Natural killer cell (primary cell): ENCODE results near the gene ATF7. TPM values are rescaled to one million over a fixed set of nuclear protein-coding genes. Genes with fewer than 3 reads are reported as not detected.
A peak's percentile ranks its signal among the peaks of the same experiment; 100 is the strongest.
"Not testable (repeated sequence)": the region's sequence is repeated elsewhere in the genome, so short reads cannot be mapped to it uniquely, and the experiment has no call there.

Experiments used
- ATAC-seq, 3 donors: fragments of 150-1000 bp in 2 of 3; fragments of 200-7000 bp in 1 of 3; cut with Tn5 transposase; 1 replicate in 1 of 3; 2 replicates in 2 of 3; pipeline ENCODE4 v1.10.0; 2021; ENCODE audit warnings: mild to moderate bottlenecking in 2 of 3, moderate library complexity in 2 of 3
- DNase-seq, 2 donors: peaks; one replicate each; pipeline versions ENCODE4 v3.0.0 to v3.0.0-alpha.2; 2013 to 2021; ENCODE audit warnings: mixed read lengths in 1 of 2
- H3K27ac ChIP-seq: one replicate; pipeline ENCODE4 v1.5.1; 2013; ENCODE audit warnings: mild to moderate bottlenecking, low read length
- H3K27me3 ChIP-seq: one replicate; pipeline ENCODE4 v1.6.1; 2013; ENCODE audit warnings: low read length; ENCODE audit not compliant: control insufficient read depth, insufficient read depth
- H3K36me3 ChIP-seq: one replicate; pipeline ENCODE4 v1.6.1; 2013; ENCODE audit warnings: low read length; ENCODE audit not compliant: control insufficient read depth, insufficient read depth
- H3K4me1 ChIP-seq: one replicate; pipeline ENCODE4 v1.6.1; 2013; ENCODE audit warnings: low read length; ENCODE audit not compliant: control insufficient read depth, insufficient read depth
- H3K4me3 ChIP-seq: one replicate; pipeline ENCODE4 v1.5.1; 2013; ENCODE audit warnings: low read length
- H3K9me3 ChIP-seq: one replicate; pipeline ENCODE4 v1.6.1; 2013; ENCODE audit warnings: low read length; ENCODE audit not compliant: control insufficient read depth, insufficient read depth
- H3K27ac Mint-ChIP-seq, 2 donors: one replicate each; pipeline ENCODE4 v1.8.0; 2022; ENCODE audit warnings: mild to moderate bottlenecking in 2 of 2, mixed read lengths in 2 of 2, moderate library complexity in 1 of 2
- H3K27me3 Mint-ChIP-seq, 2 donors: one replicate each; pipeline ENCODE4 v1.8.0; 2022; ENCODE audit warnings: low read depth in 2 of 2, mixed read lengths in 2 of 2
- H3K36me3 Mint-ChIP-seq: one replicate; pipeline ENCODE4 v1.8.0; 2022; ENCODE audit warnings: mixed read lengths
- H3K4me1 Mint-ChIP-seq, 2 donors: one replicate each; pipeline ENCODE4 v1.8.0; 2022; ENCODE audit warnings: mixed read lengths in 2 of 2
- H3K4me3 Mint-ChIP-seq: one replicate; pipeline ENCODE4 v1.8.0; 2022; ENCODE audit warnings: mild to moderate bottlenecking, moderate library complexity, mixed read lengths
- H3K9me3 Mint-ChIP-seq, 2 donors: one replicate each; pipeline ENCODE4 v1.8.0; 2022; ENCODE audit warnings: mixed read lengths in 2 of 2
- whole genome bisulfite sequencing: methylation state at CpG from one replicate; pipeline ENCODE4 v1.1.7; 2013; ENCODE audit warnings: missing lambda C conversion rate; ENCODE audit not compliant: insufficient coverage; 5-methylcytosine and 5-hydroxymethylcytosine counted together
- intact Hi-C: fragments of 100-400 bp; cut with micrococcal nuclease; formaldehyde crosslinking; loops from one replicate; pipeline ENCODE4 v1.14.2; 2022
- total RNA-seq, 4 donors: library from RNA; stranded (reverse); fragments of 120-200 nt in 1 of 4; gene quantifications; one replicate each; pipeline versions ENCODE4 v1.2.3 to v1.2.4, GENCODE V29; 2013 to 2022
- TF ChIP-seq, protein P1 (sequence below): fragments of 200-600 bp; IDR thresholded peaks from one replicate; pipeline ENCODE4 v1.8.0; 2022; ENCODE audit warnings: antibody characterized with exemption

Gene ATF7
- total RNA-seq, 3 donors from 2014 or later (not counting 1 experiment from before 2014, with no cell fraction given): 32.3 to 42.3 (median 34.9) TPM

DNA sequence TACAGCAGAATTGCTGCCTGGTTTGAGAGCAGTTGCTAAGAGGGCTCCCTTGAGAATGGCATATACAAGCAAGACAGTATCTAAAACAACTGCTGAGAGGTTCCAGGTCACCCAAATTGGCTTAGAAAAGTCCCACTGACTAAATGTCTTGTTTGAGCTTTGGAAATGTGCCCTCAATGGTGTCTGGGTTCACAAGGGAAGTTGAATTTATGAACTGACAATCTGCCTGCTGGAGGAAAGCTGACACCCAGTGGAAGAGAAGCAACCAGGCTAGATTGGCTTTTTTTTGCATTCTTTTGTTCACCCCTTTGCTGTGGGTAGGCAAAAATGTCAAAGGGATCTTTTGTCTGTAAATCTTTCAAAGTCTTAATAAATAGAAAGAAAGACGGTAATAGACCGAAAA lies 74.3 kb downstream of the ATF7 start:
- intact Hi-C loops: no loop called here
- DNase-seq: no peak
- H3K4me3 Mint-ChIP-seq: no peak overlapping the region
- H3K9me3 ChIP-seq: no peaks in the 10 kb centered on the region
- H3K27me3 Mint-ChIP-seq: no peaks in the 10 kb centered on the region
- H3K4me3 ChIP-seq: no peak overlapping the region
- TF ChIP-seq, protein P1, sequence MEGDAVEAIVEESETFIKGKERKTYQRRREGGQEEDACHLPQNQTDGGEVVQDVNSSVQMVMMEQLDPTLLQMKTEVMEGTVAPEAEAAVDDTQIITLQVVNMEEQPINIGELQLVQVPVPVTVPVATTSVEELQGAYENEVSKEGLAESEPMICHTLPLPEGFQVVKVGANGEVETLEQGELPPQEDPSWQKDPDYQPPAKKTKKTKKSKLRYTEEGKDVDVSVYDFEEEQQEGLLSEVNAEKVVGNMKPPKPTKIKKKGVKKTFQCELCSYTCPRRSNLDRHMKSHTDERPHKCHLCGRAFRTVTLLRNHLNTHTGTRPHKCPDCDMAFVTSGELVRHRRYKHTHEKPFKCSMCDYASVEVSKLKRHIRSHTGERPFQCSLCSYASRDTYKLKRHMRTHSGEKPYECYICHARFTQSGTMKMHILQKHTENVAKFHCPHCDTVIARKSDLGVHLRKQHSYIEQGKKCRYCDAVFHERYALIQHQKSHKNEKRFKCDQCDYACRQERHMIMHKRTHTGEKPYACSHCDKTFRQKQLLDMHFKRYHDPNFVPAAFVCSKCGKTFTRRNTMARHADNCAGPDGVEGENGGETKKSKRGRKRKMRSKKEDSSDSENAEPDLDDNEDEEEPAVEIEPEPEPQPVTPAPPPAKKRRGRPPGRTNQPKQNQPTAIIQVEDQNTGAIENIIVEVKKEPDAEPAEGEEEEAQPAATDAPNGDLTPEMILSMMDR: no peak
- no peaks in the 10 kb centered on the region for H3K4me1 ChIP-seq
- H3K27ac ChIP-seq: no peak overlapping the region
- WGBS: no CpG with 5 or more reads among the region's 2 CpGs
- peaks cover 23% of the 10 kb centered on the region for H3K36me3 ChIP-seq
- ATAC-seq: no peak
- H3K27ac Mint-ChIP-seq: no peak overlapping the region
- no peaks in the 10 kb centered on the region for H3K27me3 ChIP-seq
- no peaks in the 10 kb centered on the region for H3K4me1 Mint-ChIP-seq
- H3K36me3 Mint-ChIP-seq: peaks cover 10% of the 10 kb centered on the region
- no peaks in the 10 kb centered on the region for H3K9me3 Mint-ChIP-seq

DNA sequence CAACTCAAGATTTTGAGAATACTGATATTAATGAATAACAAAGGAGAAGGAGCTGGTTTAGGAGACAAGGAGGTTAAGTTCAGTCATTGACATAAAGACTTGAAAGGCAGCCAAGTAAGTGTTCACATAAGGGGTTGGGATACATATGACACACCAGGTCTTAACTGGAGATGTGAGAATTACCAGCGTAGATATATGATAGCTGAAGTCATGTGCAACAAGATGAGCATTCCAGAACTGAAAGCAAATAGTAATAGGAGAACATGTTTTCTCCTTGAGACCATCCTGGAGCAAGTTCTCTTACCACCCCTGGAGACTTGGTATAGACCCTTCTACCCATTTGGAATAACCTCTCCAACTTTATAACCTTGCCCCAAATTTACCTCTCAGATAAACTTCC lies 75.6 kb downstream of the ATF7 start:
- no peaks in the 10 kb centered on the region for H3K4me1 Mint-ChIP-seq
- no peak for ATAC-seq
- intact Hi-C loops: no loop called here
- no peak overlapping the region for H3K4me3 ChIP-seq
- H3K27me3 ChIP-seq: no peaks in the 10 kb centered on the region
- H3K9me3 Mint-ChIP-seq: no peaks in the 10 kb centered on the region
- no peak for DNase-seq
- no peaks in the 10 kb centered on the region for H3K27me3 Mint-ChIP-seq
- H3K27ac Mint-ChIP-seq: no peak overlapping the region
- no peaks in the 10 kb centered on the region for H3K4me1 ChIP-seq
- TF ChIP-seq, protein P1: no peak
- H3K9me3 ChIP-seq: no peaks in the 10 kb centered on the region
- peaks cover 23% of the 10 kb centered on the region for H3K36me3 ChIP-seq
- H3K27ac ChIP-seq: no peak overlapping the region
- H3K4me3 Mint-ChIP-seq: no peak overlapping the region
- H3K36me3 Mint-ChIP-seq: peaks cover 10% of the 10 kb centered on the region
- 100% methylated on average over 1 of the region's 1 CpG for WGBS

DNA sequence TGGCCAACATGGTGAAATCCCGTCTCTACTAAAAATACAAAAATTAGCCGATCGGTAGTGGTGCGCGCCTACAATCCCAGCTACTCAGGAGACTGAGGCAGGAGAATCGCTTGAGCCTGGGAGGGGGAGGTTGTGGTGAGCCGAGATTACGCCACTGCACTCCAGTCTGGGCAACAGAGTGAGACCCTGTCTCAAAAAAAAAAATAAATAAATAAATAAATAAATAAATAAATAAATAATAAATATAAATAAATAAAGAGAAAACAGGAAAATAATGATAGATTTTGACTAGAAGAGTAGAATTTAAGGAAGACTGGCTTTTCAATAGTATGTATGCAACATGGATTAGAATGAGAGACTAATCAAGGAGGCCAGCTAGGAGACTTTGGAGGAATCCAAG lies 76.1 kb downstream of the ATF7 start:
- DNase-seq, H3K27ac Mint-ChIP-seq, H3K27me3 Mint-ChIP-seq, intact Hi-C loops, H3K4me3 ChIP-seq, H3K4me1 ChIP-seq, H3K27me3 ChIP-seq, H3K4me1 Mint-ChIP-seq, H3K9me3 ChIP-seq, H3K27ac ChIP-seq, ATAC-seq, H3K36me3 Mint-ChIP-seq, H3K4me3 Mint-ChIP-seq, H3K9me3 Mint-ChIP-seq: not testable (repeated sequence)
- H3K36me3 ChIP-seq: peaks cover 23% of the 10 kb centered on the region
- 96% methylated on average over 5 of the region's 8 CpGs for WGBS

DNA sequence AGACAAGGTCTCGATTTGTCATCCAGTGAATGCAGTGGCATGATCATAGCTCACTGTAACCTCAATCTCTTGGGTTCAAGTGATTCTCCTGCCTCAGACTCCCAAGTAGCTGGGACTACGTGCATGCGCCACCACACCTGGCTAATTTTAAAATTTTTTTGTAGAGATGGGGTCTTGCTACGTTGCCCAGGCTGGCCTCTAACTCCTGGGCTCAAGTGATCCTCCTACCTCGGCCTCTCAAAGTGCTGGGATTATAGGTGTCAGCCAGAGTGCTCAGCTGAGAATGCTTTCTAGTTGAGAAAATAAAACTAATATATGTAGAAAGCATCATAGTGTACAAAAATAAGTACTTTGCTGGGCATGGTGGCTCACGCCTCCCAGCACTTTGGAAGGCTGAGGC lies 77.8 kb downstream of the ATF7 start:
- over 99% methylated on average over 6 of the region's 6 CpGs for WGBS
- ATAC-seq, H3K4me1 Mint-ChIP-seq, H3K9me3 Mint-ChIP-seq, H3K27ac Mint-ChIP-seq, H3K27ac ChIP-seq, H3K4me1 ChIP-seq, H3K27me3 ChIP-seq, H3K36me3 Mint-ChIP-seq, H3K27me3 Mint-ChIP-seq, H3K4me3 ChIP-seq, H3K9me3 ChIP-seq, H3K4me3 Mint-ChIP-seq, intact Hi-C loops, DNase-seq: not testable (repeated sequence)
- H3K36me3 ChIP-seq: peaks cover 23% of the 10 kb centered on the region

DNA sequence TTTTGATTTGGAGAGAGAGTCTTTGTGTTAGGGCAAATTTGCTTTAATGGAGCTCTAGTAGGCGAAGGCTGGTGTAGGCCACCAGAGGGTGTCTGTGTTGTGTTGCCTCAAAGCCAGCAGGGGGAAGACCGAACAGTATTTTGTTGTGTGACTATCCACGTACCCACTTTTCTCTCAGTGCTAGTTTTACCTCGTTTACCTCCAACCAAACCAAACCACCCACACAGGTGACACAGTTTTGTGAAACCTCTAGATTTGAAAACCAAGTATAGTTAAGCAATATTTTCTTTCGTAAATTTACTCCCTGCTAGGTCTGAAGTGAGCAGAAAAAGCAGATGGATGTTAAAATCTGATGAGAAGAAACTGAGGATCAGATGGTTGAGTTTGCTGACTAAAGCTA lies 82.6 kb downstream of the ATF7 start:
- H3K4me3 ChIP-seq: no peak overlapping the region
- peak overlapping the region; percentile 23 to 53 for H3K27ac Mint-ChIP-seq
- no peaks in the 10 kb centered on the region for H3K36me3 Mint-ChIP-seq
- TF ChIP-seq, protein P1: no peak
- intact Hi-C loops: loop anchor here (1.0 kb wide), 1 partner anchor 133 kb away; the partner anchor contains the start of gene ATP5MC2
- DNase-seq (peak in 1 of 2 donors; percentile 77), ATAC-seq (peak; percentile 74 to 80 (median 77))
- H3K27ac ChIP-seq: no peak overlapping the region
- no peak overlapping the region for H3K4me3 Mint-ChIP-seq
- H3K4me1 ChIP-seq: no peaks in the 10 kb centered on the region
- WGBS: 36% methylated on average over 5 of the region's 5 CpGs
- no peaks in the 10 kb centered on the region for H3K4me1 Mint-ChIP-seq
- no peaks in the 10 kb centered on the region for H3K27me3 Mint-ChIP-seq
- no peaks in the 10 kb centered on the region for H3K9me3 Mint-ChIP-seq
- no peaks in the 10 kb centered on the region for H3K27me3 ChIP-seq
- H3K9me3 ChIP-seq: no peaks in the 10 kb centered on the region
- peaks cover 28% of the 10 kb centered on the region for H3K36me3 ChIP-seq
